Skin epidermis (tissue), 12 donors: Measurements from ENCODE around the gene PCDHA6.
A peak's percentile ranks its signal among the peaks of the same experiment; 100 is the strongest.
"Not testable (repeated sequence)": the region's sequence is repeated elsewhere in the genome, so short reads cannot be mapped to it uniquely, and the experiment has no call there.

Experiments used
- H3K27ac ChIP-seq, 21 experiments: fragments of 200-600 bp; sonication (generic) in 11 of 21; one replicate each; pipeline ENCODE4 v1.5.0; 2020; ENCODE audit warnings: mild to moderate bottlenecking in 3 of 21, inconsistent platforms in 2 of 21, moderate library complexity in 2 of 21
- H3K4me3 ChIP-seq, 7 experiments: fragments of 200-600 bp; sonication (generic) in 2 of 7; one replicate each; pipeline ENCODE4 v1.5.0; 2020; ENCODE audit warnings: inconsistent platforms in 2 of 7, mild to moderate bottlenecking in 2 of 7, moderate library complexity in 1 of 7

PCDHA6 gene

GRCh38 chr5:140827704-140828361 lies at the start of gene PCDHA6:
PCDHA6 (plus strand) TSS chr5:140827960; CDS start chr5:140828092, 132 bp downstream.
- Histone ChIP-seq H3K4me3 (no peak within 1 kb of the TSS), H3K27ac (no peak within 1 kb of the TSS)

- Histone ChIP-seq H3K4me3 (no peak overlapping the region), H3K27ac (no peak overlapping the region)
Measured at GRCh38 chr5:140780512-140780911, 47.2 kb upstream of the PCDHA6 start.

GRCh38 chr5:140785905-140786686 lies 41.7 kb upstream of the PCDHA6 start, which contains the start of gene PCDHA1:
PCDHA1 (plus strand) TSS chr5:140786140.
- Histone ChIP-seq H3K27ac (no peak within 1 kb of the TSS), H3K4me3 (no peak within 1 kb of the TSS)

GRCh38 chr5:140787422-140787821 lies 40.3 kb upstream of the PCDHA6 start:
- not testable (repeated sequence) for H3K4me3 ChIP-seq

GRCh38 chr5:140787849-140788504 lies 39.8 kb upstream of the PCDHA6 start:
- H3K27ac ChIP-seq, H3K4me3 ChIP-seq: not testable (repeated sequence)

More at GRCh38 chr5:140787422-140787821, 40.3 kb upstream of the PCDHA6 start:
- H3K27ac ChIP-seq: not testable (repeated sequence)

GRCh38 chr5:140791089-140791488 lies 36.7 kb upstream of the PCDHA6 start:
- Histone ChIP-seq H3K4me3 (no peak overlapping the region), H3K27ac (no peak overlapping the region)

- Histone ChIP-seq H3K27ac (no peak within 1 kb of the TSS), H3K4me3 (no peak within 1 kb of the TSS)
Measured at GRCh38 chr5:140794595-140795258, 33.0 kb upstream of the PCDHA6 start, which contains the start of gene PCDHA2. PCDHA2 (plus strand) TSS chr5:140794852.

GRCh38 chr5:140795259-140795641 lies 32.5 kb upstream of the PCDHA6 start:
- Histone ChIP-seq H3K27ac (no peak overlapping the region), H3K4me3 (no peak overlapping the region)

GRCh38 chr5:140796072-140796717 lies 31.6 kb upstream of the PCDHA6 start:
- not testable (repeated sequence) for H3K4me3 ChIP-seq, H3K27ac ChIP-seq

- no peak overlapping the region for H3K4me3 ChIP-seq
- no peak overlapping the region for H3K27ac ChIP-seq
Measured at GRCh38 chr5:140796718-140797095, 31.1 kb upstream of the PCDHA6 start.

- H3K4me3 ChIP-seq: peak within 1 kb of the TSS in 1 of 7 experiments; percentile 12
- H3K27ac ChIP-seq: no peak within 1 kb of the TSS
Measured at GRCh38 chr5:140800816-140801493, 26.8 kb upstream of the PCDHA6 start, which contains the start of gene PCDHA3. PCDHA3 (plus strand) TSS chr5:140801057.

- Histone ChIP-seq H3K27ac (no peak overlapping the region), H3K4me3 (peak overlapping the region in 1 of 7 experiments; percentile 12)
Measured at GRCh38 chr5:140801494-140801841, 26.3 kb upstream of the PCDHA6 start.

GRCh38 chr5:140802381-140802780 lies 25.4 kb upstream of the PCDHA6 start:
- not testable (repeated sequence) for H3K27ac ChIP-seq, H3K4me3 ChIP-seq

GRCh38 chr5:140802781-140803271 lies 24.9 kb upstream of the PCDHA6 start:
- H3K4me3 ChIP-seq: no peak overlapping the region
- H3K27ac ChIP-seq: no peak overlapping the region

GRCh38 chr5:140806834-140807775 lies 20.7 kb upstream of the PCDHA6 start, which contains the start of gene PCDHA4:
PCDHA4 (plus strand) TSS chr5:140807068.
- Histone ChIP-seq H3K27ac (no peak within 1 kb of the TSS), H3K4me3 (peak within 1 kb of the TSS in 6 of 7 experiments; percentile 9 to 28 (median 10))

GRCh38 chr5:140808241-140808888 lies 19.4 kb upstream of the PCDHA6 start:
- not testable (repeated sequence) for H3K27ac ChIP-seq

GRCh38 chr5:140808889-140809291 lies 18.9 kb upstream of the PCDHA6 start:
- no peak overlapping the region for H3K4me3 ChIP-seq
- H3K27ac ChIP-seq: no peak overlapping the region

More at GRCh38 chr5:140808241-140808888, 19.4 kb upstream of the PCDHA6 start:
- H3K4me3 ChIP-seq: not testable (repeated sequence)
